Mucosa of rectum (tissue), 2 donors: Measurements from ENCODE around the gene CTSD.

ENCODE experiments used
- H3K27ac ChIP-seq, 2 donors: one replicate each; pipeline ENCODE4 v1.7.0; 2013; ENCODE audit warnings: inconsistent platforms in 2 of 2, low read depth in 2 of 2, low read length in 2 of 2
- H3K27me3 ChIP-seq, 2 donors: one replicate each; pipeline ENCODE4 v1.7.0; 2013; ENCODE audit warnings: low read length in 2 of 2; ENCODE audit not compliant: control insufficient read depth in 2 of 2, insufficient read depth in 2 of 2
- H3K36me3 ChIP-seq, 2 donors: one replicate each; pipeline ENCODE4 v1.7.0; 2013; ENCODE audit warnings: low read length in 2 of 2; ENCODE audit not compliant: control insufficient read depth in 2 of 2, insufficient read depth in 2 of 2
- H3K4me1 ChIP-seq, 2 donors: one replicate each; pipeline ENCODE4 v1.7.0; 2013; ENCODE audit warnings: low read length in 2 of 2, mild to moderate bottlenecking in 1 of 2; ENCODE audit not compliant: control insufficient read depth in 2 of 2, insufficient read depth in 2 of 2
- H3K4me3 ChIP-seq, 2 donors: one replicate each; pipeline ENCODE4 v1.7.0; 2013; ENCODE audit warnings: low read length in 2 of 2
- H3K9ac ChIP-seq, 2 donors: one replicate each; pipeline ENCODE4 v1.7.0; 2013; ENCODE audit warnings: low read length in 2 of 2, low read depth in 1 of 2, mild to moderate bottlenecking in 1 of 2
- H3K9me3 ChIP-seq, 2 donors: one replicate each; pipeline ENCODE4 v1.7.0; 2013; ENCODE audit warnings: low read length in 2 of 2; ENCODE audit not compliant: control insufficient read depth in 2 of 2
- donor health status: healthy.
- donor health status: Normal muscosa, but diverticular disease.

The CTSD gene

GRCh38 chr11:1743585-1744136, 20.1 kb downstream of the CTSD start:
- H3K9me3 ChIP-seq: no peaks in the 10 kb centered on the region
- no peak overlapping the region for H3K9ac ChIP-seq
- peaks cover 4% of the 10 kb centered on the region in 2 donors for H3K27me3 ChIP-seq
- H3K36me3 ChIP-seq: no peaks in the 10 kb centered on the region
- H3K4me1 ChIP-seq: no peaks in the 10 kb centered on the region
- H3K4me3 ChIP-seq: no peak overlapping the region
- no peak overlapping the region for H3K27ac ChIP-seq

- H3K27ac ChIP-seq: no peak overlapping the region
- H3K9ac ChIP-seq: no peak overlapping the region
- H3K4me1 ChIP-seq: no peaks in the 10 kb centered on the region
- H3K4me3 ChIP-seq: no peak overlapping the region
- H3K36me3 ChIP-seq: no peaks in the 10 kb centered on the region
- H3K9me3 ChIP-seq: no peaks in the 10 kb centered on the region
- peaks cover 0 to 4% of the 10 kb centered on the region in 2 donors for H3K27me3 ChIP-seq
These were observed 20.7 kb downstream of the CTSD start for GRCh38 chr11:1742869-1743584.

GRCh38 chr11:1742371-1742770, 21.4 kb downstream of the CTSD start:
- Histone ChIP-seq H3K4me1 (no peaks in the 10 kb centered on the region), H3K9ac (no peak overlapping the region), H3K9me3 (peaks cover 0 to 1% of the 10 kb centered on the region in 2 donors), H3K27me3 (peaks cover 0 to 4% of the 10 kb centered on the region in 2 donors), H3K27ac (no peak overlapping the region), H3K4me3 (no peak overlapping the region), H3K36me3 (no peaks in the 10 kb centered on the region)

- Histone ChIP-seq H3K4me1 (no peaks in the 10 kb centered on the region), H3K9me3 (peaks cover 0 to 6% of the 10 kb centered on the region in 2 donors), H3K27ac (no peak overlapping the region), H3K27me3 (peaks cover 0 to 4% of the 10 kb centered on the region in 2 donors), H3K36me3 (no peaks in the 10 kb centered on the region), H3K4me3 (no peak overlapping the region), H3K9ac (no peak overlapping the region)
These were observed 22.0 kb downstream of the CTSD start for GRCh38 chr11:1741741-1742140.

GRCh38 chr11:1740786-1741530, 22.8 kb downstream of the CTSD start:
- H3K4me3 ChIP-seq: no peak overlapping the region
- no peaks in the 10 kb centered on the region for H3K4me1 ChIP-seq
- H3K27me3 ChIP-seq: peaks cover 0 to 4% of the 10 kb centered on the region in 2 donors
- no peak overlapping the region for H3K27ac ChIP-seq
- no peak overlapping the region for H3K9ac ChIP-seq
- H3K9me3 ChIP-seq: peaks cover 0 to 7% of the 10 kb centered on the region in 2 donors
- H3K36me3 ChIP-seq: no peaks in the 10 kb centered on the region

- Histone ChIP-seq H3K9ac (no peak overlapping the region), H3K27me3 (peaks cover 0 to 4% of the 10 kb centered on the region in 2 donors), H3K4me3 (no peak overlapping the region), H3K27ac (no peak overlapping the region), H3K4me1 (no peaks in the 10 kb centered on the region), H3K36me3 (no peaks in the 10 kb centered on the region), H3K9me3 (peaks cover 0 to 7% of the 10 kb centered on the region in 2 donors)
These were observed 24.2 kb downstream of the CTSD start for GRCh38 chr11:1739576-1739975.

- Histone ChIP-seq H3K27me3 (peaks cover 0 to 4% of the 10 kb centered on the region in 2 donors), H3K36me3 (no peaks in the 10 kb centered on the region), H3K27ac (no peak overlapping the region)
These were observed 25.3 kb downstream of the CTSD start for GRCh38 chr11:1738380-1738779.

GRCh38 chr11:1737080-1737757, 26.5 kb downstream of the CTSD start:
- Histone ChIP-seq H3K27ac (no peak overlapping the region), H3K27me3 (peaks cover 4 to 5% of the 10 kb centered on the region in 2 donors), H3K9ac (no peak overlapping the region), H3K4me3 (no peak overlapping the region), H3K4me1 (no peaks in the 10 kb centered on the region), H3K36me3 (no peaks in the 10 kb centered on the region), H3K9me3 (peaks cover 0 to 7% of the 10 kb centered on the region in 2 donors)

More at GRCh38 chr11:1738380-1738779, 25.3 kb downstream of the CTSD start:
- peaks cover 0 to 7% of the 10 kb centered on the region in 2 donors for H3K9me3 ChIP-seq
- H3K4me3 ChIP-seq: no peak overlapping the region
- H3K9ac ChIP-seq: no peak overlapping the region
- no peaks in the 10 kb centered on the region for H3K4me1 ChIP-seq

GRCh38 chr11:1736447-1736992, 27.2 kb downstream of the CTSD start:
- peaks cover 7 to 12% of the 10 kb centered on the region in 2 donors for H3K27me3 ChIP-seq
- no peak overlapping the region for H3K9ac ChIP-seq
- no peaks in the 10 kb centered on the region for H3K36me3 ChIP-seq
- H3K4me3 ChIP-seq: no peak overlapping the region
- no peaks in the 10 kb centered on the region for H3K4me1 ChIP-seq
- peaks cover 0 to 7% of the 10 kb centered on the region in 2 donors for H3K9me3 ChIP-seq
- no peak overlapping the region for H3K27ac ChIP-seq
